Embryonic facial prominence (tissue), 1 donor: ENCODE results near the gene ZNF469.
"Not testable (repeated sequence)": the region's sequence is repeated elsewhere in the genome, so short reads cannot be mapped to it uniquely, and the experiment has no call there.

Experiments used
- DNase-seq: peaks from one replicate; pipeline ENCODE4 v3.0.0-alpha.2; 2016; ENCODE audit errors: extremely low spot score

ZNF469 gene

GRCh38 chr16:88360401-88360800 is 22.4 kb upstream of the ZNF469 start:
- not testable (repeated sequence) for DNase-seq

GRCh38 chr16:88360999-88361398 is 21.8 kb upstream of the ZNF469 start:
- no peak for DNase-seq

DNA sequence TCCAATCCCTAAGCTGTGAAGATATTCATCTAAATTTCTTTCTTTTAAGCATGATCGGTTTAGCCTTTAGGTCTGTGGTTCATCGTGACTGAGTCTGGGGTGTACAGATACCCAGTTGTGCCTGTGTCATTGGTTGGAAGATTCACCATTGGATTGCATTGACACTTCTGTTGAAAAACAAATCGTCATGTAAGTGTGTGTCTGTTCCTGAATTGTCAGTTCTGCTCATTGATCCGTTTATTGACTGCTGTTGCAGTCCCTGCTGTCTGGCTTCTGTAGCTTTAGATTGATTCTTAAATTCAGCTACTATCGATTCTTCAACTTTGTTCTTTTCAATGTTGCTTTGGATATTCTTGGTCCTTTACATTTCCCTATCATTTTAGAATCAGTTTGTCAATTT is 21.0 kb upstream of the ZNF469 start:
- DNase-seq: no peak

DNA sequence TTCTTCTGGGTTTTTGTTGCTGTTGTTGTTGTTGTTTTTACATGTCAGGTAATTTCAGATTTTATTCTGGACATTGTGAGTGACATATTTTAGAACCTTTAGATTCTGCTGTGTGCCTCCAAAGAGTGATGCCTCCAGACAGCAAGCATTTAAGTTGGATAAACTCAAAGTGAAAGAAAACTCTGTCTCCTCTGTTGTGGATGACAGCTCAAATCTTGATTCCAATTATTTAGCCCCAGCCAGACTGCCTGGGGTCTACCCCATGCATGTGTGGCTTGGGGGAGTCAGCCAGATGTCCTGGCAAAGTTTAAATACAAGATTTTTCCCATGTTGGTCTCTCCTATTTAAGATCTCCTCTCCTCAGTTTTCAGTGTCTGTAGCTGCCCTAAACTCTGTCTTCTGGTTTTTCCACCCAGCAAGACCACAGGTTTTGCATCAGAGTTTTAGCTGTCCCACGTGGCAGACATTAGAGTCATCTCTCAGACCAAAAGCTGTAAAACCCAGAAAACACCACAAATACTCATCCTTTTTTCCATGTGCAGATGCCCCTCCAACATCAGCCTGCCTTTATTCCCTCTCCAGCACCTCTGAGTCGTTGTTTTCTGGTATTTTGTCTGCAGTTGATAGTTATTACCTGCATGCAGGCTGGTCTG is 19.4 kb upstream of the ZNF469 start:
- no peak for DNase-seq

DNA sequence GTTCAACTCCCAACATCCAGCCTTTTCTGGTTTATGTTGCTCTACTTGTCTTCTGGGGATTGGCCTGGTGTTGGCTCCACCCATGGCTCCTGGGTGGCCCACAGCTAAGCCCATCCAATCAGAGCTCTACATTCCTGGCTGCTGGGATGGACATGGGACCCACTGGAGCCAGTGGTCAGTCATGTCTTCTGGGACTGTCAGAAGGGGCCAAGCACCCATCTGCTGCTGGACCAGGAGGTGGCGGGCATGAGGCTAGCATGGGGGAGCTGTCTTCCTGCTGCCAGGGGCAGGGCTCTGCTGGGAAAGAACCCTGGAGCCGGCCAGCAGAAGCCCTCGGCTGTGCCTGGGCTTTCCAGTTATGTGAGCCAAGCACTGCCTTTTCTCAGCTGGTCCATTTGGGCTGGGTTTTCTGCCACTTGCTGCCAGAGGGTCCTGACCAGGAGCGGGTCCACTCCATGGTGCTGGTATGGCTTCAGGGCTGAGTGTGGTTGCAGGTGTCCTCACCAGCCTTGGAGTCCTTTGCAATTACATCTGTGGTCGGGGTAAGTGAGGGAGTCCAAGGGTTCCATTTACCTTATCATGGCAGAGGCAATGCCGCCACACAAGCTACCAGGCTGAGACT is 17.4 kb upstream of the ZNF469 start:
- DNase-seq: no peak

- no peak for DNase-seq
These were observed 16.6 kb upstream of the ZNF469 start for GRCh38 chr16:88366032-88366703.

GRCh38 chr16:88366704-88367047 is 16.1 kb upstream of the ZNF469 start:
- DNase-seq: no peak

DNA sequence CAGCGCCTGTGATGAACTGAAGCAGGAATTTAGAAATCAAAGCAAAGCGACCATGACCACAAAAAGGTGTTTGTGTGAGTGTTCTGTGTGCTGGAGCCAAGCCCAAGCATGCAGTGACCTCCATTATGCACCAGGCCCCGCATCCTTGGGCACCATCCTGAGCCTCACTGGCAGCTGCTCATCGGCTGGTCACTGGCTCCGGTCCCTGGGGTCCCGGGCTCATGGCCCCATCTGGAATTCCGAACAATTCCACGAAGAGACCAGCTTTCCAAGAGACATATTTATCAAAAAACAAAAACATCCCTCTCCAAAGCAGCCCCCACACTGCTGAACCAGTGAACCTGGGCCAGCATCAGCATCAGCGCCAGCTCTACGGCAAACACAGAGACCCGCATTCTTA is 15.2 kb upstream of the ZNF469 start:
- DNase-seq: no peak

DNA sequence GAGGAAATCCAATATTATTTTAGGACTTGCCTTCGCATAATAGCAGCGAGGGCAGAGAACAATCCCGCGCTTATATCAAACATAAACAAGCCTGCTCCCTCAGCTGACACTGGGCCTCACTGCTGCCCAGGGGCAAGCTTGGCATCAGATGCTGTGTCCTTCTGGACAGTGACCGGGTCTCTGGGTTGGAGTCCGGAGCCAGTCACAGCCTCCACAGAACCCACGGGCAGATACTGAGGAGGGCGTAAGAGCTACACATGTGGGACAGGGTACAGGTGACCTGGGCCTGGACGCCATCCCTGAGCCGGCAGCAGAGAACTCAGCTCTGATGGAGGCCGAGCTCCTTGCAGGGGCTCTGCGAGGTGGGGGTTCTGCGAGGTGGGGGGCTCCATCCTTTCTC is 14.7 kb upstream of the ZNF469 start:
- no peak for DNase-seq

DNA sequence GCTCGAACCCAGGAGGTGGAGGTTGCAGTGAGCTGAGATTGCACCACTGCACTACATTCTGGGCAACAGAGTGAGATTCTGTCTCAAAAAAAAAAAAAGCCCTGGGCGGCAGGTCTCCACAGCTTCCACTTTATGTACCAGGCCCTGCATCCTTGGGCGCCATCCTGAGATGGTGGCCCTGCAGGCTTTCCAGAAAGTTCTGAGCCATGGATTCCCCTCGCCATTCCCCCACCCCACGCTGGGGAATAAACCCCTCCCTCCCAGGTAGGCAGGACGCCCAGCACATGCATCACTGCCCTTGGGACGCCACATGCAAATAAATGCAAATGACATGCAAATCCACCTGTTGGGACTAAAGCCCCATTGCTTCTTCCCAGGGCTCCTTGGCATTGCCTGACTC is 13.8 kb upstream of the ZNF469 start:
- no peak for DNase-seq

DNA sequence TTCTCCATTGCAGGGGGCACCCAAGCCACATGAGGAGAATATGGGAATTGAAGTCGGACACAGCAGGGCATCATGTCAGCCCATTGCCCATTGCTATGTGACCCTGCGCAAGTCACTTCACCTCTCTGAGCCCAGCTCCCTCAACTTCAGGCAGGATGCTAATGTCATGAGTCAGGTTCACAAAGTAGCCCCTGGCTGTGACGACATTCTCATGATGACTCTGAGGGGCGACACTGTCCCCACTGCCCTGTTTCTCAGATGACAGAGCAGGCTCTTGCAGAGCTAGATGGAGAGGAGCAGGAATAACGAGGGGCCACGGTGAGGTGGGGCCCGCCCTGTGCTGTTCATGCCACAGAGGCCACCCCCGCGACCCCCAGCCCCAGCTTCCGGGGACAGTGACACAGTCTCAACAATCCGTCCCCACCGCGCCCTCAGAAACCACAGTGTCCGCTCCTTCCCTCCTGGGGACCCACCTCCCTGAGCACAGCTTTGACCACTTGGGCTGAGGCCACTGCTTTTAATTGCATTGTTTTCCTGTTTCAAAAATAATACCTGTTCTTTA is 13.2 kb upstream of the ZNF469 start:
- DNase-seq: no peak

DNA sequence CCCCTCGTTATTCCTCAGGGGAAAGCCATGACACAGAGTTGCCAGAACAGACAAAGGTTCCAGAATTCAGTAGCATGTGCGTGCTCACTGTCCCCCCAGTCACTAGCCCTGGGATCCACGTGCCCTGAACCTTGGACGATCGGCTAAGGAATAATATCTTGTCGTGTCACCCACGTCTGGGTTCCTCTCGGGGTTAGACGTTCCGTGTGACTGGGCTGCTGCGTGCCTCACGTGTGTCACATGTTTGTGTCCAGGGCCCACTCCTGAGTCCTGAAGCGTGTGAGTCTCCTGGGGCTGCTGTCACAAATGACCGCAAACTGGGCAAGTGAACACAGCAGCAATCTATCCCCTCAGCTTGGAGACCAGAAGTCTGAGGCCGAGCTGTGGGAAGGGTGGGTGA is 12.4 kb upstream of the ZNF469 start:
- DNase-seq: no peak

GRCh38 chr16:88372522-88372921 is 10.2 kb upstream of the ZNF469 start:
- DNase-seq: no peak

GRCh38 chr16:88373211-88373610 is 9.5 kb upstream of the ZNF469 start:
- DNase-seq: no peak

DNA sequence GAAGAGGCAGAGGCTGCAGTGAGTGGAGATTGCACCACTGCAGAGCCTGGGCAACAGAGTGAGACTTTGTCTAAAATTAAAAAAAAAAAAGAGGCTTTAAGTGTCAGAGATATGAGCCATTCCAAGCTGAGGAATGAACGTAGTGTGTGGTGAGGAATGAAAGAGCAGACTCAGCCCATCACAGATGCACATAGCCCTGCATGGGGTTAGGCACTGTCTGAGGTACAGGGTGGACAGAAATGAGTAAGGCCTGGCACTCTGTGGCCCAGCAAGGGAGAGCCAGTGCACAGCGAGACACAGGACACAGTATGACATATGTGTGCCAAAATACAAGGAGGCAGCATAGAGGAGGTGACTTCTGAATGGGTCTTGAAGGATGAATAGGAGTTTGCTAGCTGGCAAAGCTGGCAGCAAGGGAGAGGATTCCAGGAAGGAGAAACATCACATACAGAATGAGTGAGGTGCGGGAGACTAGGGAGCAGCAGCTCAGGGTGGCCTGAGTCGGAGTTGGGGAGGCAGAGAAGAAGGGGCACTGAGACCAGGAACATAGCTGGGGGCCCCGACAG is 8.7 kb upstream of the ZNF469 start:
- DNase-seq: no peak

DNA sequence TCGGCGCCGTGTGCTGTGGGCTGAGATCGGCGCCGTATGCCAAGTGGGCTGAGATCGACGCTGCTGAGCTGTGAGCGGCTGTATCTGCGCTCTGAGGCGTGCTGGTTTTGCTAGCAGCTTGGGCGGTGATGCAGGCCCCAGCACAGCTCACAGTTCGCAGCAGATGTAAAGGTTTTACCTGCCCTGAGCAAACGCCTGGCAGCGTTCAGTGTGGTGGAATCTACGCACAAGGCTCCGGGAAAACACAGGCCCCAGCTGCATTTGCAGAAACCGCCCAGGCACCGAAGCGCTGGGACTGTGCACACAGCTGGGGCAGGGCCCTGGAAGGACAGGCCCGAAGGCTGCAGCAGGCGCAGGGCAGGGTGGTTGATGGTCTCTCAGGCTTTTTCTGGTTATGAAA is 8.0 kb upstream of the ZNF469 start:
- DNase-seq: no peak

DNA sequence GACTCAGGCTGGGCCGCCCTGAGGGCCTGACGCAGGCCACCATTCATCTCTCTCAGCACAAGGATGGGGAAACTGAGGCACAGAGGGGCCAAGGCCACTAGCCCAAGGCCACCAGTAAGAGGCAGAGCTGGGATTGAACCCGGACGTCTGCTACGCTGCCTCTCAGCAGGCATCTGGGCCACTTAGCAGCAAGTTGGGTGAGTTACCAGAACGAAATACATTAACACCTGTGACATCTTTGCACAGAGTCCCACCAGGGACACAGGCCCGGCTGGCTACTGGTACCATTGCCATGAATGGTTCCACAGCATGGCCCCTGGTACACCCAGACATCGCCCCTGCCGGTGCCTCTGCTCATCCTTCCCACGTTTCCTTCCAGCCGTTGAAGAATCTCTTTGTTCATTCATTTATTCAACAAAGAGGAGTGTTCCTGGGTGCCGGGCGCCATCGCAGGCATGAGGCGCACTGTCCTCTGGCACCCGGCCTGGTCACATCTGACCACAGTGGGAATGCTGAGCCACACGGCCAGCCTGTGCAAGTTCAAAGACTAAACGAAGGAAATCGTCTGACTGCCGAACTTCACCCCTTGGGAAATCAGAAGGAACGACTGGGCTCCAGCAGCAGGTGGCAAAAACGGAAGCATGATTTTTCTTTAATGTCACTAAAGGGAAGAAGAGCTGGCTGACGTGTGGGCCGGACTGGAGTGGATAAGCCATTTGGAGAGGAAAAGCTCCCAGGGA is 7.4 kb upstream of the ZNF469 start:
- DNase-seq: no peak

DNA sequence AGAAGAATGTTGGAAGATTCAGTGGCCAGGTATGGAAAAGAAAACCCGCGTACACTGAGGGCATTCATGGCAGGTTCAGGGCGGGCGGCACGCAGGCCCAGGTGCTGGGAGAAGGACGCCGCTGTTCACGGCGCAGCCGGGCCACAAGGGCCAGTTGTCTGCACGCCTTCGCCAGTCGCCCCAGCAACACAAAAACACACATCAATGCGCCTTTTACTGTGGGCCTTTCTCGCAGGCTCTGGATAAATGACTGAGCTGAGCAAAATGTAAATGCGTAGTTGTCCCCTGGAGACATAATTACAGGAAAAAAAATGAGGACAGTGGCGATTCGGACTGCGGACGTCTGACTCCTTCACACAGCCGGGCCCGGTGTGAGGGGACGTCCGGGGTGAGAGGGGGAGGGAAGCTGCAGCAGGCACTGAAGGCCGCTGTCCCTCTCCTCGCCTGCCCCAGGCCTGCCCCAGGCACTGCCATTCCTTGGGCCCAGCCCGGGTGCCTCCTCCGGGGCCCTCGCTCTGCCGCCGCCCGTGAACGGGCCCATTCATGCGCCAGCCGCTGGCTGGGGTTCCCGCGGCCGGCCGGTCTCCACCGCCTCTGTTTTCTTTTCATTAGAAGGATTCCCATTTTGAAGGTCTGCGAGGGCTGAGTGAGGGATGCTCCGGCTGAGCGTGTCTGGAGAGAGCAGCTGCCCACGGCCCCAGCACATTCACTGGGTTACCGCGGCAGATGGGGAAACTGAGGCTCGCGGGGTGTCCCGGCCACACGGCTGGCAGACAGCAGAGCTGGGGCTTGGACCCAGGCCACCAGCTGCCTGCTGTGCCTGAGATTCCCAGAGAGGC is 6.5 kb upstream of the ZNF469 start:
- no peak for DNase-seq

DNA sequence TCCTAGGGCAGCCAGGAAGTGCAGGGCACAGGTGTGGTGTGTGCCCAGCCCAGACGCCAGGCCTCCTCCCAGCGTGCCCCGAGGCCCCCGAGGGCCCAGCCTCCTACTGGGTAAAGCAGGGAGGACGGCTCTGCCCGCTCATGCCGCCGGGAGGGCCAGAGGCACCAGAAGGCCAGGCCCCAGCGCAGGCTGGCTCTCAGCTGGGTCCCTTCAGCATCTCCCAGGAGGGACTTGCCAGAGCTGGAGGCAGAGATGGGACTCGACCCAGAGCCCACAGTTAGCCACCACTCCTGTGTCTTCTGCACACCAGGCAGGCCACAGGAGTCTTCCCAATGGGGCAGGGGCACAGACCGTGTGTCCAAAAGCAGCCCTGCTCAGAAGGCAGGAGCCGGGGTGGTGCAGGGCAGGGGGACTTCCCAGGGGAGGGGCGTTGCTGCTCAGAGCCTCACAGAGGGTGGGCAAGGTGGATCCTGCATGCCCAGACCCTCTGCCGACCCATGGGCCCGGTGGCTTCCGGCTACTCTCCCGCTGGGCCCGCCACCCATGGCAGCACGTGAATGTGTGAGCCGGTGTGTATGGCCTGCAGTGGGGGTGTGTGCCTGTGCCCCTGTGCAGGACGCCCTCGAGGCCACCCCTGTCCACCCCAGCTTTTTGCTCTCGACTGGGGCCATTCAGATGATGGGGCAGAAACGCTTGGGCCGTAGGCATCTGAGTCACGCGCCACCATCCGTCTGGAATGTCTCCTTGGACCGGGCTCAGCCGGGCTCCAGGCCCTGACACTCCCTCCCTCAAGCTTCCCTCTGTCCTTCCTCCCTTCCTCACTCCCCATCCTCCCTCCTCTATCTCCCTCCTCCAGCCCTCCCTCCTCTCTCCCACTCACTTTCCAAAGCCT is 5.7 kb upstream of the ZNF469 start:
- DNase-seq: no peak

GRCh38 chr16:88377961-88378360 is 4.8 kb upstream of the ZNF469 start:
- no peak for DNase-seq
